ENCODE data around the gene RNF214.
A peak's percentile ranks its signal among the peaks of the same experiment; 100 is the strongest.

RNF214 gene

DNA sequence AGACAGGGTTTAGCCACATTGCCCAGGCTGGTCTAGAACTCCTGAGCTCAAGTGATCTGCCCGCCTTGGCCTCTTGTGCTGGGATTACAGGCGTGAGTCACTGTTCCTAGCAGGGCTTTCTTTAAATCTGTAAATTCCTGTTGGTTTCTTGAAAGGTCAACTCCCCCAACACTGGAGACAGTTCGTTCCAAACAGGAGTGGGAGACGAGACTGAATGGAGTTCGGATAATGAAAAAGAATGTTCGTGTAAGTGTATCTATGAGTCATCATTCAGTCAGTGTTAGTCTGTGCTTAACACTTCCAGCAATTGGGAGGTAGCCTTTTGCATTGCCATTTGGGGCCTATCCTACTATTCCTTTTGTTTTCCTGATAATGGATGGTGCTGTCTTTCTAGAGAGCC lies 48.7 kb downstream of the RNF214 start:
- DNase-seq, result peak in 2 of 51 donors; percentile 43 to 55

DNA sequence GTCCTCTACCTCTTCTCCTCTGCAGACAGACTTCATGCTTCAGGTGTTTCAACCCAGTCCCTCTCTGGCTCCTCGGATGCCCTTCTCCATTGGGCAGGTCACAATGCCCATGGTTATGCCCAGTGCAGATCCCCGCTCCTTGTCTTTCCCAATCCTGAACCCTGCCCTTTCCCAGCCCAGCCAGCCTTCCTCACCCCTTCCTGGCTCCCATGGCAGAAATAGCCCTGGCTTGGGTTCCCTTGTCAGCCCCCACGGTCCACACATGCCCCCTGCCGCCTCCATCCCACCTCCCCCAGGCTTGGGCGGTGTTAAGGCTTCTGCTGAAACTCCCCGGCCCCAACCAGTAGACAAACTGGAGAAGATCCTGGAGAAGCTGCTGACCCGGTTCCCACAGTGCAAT lies 49.4 kb downstream of the RNF214 start:
- DNase-seq, result no peak

DNA sequence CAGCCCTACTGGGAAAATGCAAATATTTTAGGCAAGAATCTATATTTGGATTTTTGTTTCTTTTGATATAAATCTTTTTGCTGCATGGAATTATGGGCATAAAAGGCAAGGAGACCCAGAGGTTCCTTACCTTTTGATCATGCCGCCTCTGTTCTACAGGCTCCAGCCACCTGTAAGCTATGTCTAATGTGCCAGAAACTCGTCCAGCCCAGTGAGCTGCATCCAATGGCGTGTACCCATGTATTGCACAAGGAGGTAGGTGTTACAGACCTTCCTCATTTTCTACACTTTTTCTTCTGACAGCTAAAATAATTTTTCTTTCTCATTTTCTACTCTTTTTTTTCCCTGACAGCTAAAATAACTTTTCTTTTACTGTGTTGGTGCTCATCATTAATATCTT lies 50.5 kb downstream of the RNF214 start:
- DNase-seq, result no peak

DNA sequence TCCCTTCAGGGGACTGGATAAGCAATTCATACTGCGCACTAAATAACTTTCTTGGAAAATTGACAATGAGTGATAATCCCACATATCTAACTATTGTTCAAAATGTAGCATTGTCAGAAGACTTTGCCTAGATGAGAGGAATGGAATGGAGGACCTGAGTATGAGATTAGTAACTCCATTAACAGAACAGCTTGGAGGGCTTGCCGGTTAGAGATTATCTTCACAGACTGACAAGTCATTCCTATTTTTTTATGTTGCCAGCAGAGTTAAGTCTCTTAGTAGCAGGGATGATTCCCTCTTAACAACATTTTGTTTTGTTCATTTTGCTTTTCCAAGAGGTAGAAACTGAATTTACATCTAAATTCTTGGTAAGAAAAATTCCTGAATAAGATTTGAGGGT lies 51.6 kb downstream of the RNF214 start:
- no peak for DNase-seq

DNA sequence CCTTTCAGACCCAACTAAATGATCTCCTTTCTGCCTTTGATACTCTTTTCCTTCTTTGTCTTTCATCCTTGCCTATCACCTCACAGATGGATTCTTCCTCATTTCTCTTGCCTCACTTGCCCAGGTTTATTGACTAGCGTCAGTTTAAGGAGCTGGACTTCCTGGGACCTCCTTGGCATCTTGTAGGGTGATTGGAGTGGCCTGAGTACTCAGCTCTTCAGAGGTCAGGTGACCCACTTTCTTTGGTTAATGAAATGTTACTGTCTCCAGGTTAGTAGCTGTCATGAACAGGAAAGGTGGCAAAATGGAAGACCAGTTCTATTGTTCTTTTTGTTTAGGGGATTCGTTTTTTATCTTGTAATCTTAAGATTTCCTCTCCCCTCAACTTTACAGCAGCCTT lies 54.1 kb downstream of the RNF214 start:
- no peak for DNase-seq

DNA sequence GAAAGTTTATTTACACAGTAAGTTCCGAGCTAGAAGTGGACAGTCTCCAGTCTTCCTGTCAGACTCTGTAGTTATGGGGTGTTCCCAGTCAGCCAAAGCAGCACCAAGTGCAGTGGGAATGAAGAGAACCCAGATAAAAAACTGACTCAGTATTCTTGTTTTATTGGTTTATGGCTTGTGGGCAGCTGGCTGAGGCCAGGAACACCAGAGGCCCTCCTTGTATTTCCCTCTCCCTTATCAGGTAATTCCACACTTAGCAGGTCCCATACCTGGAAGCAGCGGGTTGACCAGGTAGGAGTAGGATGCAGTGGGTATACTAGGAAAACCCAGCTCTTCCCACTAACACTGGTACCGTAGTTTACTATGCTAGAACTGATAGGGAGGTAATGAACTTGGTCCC lies 55.2 kb downstream of the RNF214 start:
- DNase-seq, result no peak

DNA sequence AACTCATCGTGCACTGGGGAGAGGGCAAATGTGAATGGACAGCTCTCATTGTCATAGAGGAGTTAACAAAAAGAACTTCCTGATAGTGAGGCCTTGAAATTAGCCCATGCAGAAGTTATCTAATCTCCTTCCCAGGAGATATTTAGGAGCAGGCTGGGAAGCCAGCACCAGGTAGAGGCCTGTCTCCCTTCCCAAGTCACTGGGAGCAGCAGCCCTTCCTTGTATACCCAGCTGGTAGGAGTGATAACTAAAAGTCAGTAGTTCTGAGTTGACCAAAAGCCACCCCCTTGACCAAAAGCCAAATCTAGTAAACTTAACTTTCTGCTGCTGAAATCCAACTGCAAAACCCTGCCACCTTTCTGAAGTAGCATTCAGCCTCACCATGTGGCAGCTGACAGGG lies 57.3 kb downstream of the RNF214 start:
- DNase-seq, result no peak

DNA sequence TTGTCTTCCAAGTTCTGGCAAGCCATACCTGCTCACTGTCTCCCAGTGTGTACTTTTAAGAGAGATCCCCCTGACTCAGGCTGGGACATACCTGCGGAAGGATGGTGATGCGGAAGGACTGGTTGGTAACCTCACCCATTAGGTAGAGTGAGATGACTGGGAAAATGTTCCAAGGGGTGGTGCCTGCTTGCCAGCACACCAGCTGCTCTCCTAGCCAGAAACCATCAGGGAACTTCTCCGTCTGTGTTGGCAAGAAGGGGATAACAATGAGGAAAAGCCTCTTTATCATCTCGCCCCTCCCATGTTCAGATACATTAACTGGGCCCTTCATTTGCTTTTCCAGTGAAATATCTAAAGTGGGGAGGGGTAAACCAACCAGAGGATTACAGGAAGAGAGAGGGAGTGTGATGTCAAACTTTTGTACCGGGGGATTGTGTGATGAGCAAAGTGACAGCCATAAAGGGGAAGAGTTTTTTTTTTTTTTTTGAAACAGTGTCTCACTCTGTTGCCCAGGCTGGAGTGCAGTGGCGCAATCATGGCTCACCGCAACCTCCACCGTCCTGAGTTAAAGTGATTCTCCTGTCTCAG lies 58.4 kb downstream of the RNF214 start, which contains the start of gene BACE1-AS:
Gene BACE1-AS (plus strand): TSS at position 538 of the 588 bp plus-strand sequence.
- no peak for DNase-seq

DNA sequence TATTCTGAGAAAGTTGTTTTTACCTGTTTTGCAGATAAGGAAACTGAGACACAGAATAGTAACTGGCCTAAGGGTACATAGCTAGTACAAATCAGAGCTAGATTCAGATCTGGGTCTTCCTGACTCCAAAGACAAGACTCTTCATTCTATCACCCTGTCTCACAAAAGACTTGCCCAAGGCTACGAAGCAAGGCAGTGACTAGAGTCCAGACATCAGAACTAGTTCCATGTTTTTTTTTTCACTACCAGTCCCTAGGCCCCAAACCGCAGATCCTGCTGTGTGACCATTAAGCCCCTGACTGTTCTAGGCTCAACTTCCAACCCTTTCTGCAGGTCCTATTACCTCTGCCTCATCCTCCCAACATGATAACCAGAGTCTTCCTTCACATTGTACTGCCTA lies 60.1 kb downstream of the RNF214 start:
- DNase-seq, result no peak

DNA sequence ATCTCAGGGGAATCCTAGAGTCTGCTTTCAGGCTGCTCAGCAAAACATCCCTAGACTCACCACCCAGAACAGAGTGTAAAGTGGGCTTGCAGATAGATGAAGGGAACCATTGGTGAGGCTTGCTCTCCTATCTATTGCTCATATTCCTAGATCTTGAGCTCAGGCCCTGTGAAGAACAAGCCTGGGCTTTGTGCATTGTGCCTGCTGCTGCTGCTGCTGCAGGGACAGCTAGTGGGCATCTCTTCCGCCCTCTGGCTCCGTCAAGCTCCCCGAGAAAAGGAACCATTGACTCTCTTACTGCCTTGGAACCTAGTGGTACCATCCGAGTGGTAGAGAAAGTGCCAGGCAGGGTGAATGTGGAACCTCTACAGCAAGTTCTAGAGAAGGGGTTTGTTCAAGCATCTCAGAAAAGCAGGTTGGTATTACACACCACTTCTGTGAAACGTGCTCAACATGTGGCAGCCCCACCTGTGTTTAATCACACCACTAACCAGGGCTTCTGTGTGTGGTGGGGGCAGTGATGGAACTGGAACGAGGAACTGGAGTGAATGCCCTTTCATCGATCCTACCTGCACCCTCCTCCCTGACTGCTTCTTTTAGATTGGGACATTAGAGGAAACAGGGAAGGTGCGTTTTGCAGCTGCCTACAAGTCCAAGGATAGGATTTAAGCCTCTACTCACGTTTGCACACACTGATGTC lies 63.1 kb downstream of the RNF214 start:
- DNase-seq, result peak in 35 of 51 donors; percentile 18 to 87 (median 63)

DNA sequence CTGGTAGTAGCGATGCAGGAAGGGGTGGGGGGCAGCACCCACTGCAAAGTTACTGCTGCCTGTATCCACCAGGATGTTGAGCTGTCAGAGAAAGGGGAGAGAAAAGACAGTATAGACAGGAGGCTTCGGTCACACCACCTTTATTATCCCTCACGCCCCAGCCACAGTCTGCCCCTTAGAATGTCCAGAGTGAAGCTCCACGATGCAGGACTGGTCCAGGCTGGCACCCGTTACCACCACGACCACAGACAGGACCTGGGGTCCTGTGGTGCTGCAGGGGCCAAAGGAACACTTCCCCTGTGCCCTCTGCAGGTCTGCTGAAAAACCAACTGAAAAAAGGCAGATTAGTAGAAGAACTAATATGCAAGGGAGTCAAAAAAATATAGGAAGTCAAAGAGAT lies 64.4 kb downstream of the RNF214 start:
- no peak for DNase-seq

DNA sequence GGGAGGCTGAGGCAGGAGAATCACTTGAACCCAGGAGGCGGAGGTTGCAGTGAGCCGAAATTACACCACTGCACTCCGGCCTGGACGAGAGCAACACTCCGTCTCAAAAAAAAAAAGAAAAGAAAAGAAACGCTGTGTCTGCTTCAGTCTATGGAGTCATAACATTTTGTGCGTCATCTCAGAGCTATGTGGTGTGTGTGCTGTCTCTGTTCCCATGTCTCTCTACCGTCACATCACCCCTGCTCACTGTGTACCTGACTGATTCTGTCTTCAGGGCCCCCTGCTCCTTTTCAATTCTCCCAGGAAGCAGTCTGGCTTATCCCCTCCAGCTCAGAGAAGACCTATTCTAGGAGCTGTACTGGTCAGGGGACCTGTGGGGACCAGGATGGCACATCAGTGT lies 65.7 kb downstream of the RNF214 start:
- DNase-seq, result no peak

DNA sequence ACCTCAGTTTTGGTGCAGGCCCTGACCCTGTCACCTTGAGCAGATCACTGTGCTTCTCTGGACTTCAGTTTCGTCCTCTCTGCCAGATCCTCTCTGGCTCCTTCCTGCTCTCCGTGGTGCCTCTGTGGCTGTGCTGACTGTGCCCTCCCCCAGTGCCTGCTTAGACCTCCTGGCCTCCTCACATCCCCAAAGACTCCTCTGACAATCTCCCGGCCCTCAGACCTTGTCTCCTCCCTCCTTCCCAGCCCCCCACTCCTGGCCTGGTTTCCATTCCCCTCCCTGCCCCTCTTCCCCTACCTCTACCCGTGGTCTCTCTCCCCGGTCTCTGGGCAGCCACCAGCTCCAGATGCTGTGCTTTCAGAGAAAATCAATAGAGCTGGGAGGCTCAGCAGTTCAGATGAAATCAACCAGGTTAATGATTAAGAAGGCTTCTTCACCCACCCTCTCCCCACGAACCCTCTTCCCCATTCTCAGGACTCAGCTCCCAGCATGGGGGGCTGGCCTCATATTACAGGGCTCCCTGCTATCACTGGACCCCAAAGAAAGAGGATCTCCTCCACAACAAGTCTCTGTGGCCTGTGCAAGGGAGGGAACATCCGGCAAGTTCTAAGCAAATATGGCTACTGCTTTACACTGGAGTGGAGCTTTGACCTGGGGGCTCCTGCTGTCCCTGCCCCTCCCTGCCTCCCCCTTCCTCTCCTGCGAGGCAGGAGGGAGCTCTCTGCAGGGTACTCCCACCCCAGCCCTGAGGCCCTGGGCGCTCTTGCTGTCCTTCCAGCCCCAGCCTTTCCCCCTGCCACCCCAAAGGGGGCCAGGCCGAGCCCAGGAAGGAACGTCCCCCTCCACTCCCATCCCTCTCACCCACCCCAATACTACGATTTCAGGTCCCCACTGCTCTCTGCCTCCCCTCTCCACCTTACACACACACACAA lies 67.1 kb downstream of the RNF214 start:
- no peak for DNase-seq

DNA sequence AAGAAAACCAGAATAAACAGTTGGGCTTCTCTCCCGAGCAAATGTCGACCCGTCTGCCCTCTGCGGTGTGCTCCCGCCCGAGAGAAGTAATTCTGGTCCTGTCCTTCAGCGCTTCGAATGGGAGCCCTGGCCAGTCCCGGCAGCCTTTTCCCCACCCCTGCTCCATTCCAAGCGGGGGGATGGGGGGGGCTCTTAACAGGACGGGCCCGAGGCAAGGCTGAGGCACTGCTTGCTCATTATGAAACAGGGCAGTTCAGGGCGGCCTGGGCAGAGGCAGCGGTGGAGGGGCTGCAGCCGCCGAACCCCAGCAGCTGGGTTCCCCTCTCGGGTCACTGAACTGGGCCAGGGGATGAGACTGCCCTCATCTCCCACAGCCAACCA lies 67.8 kb downstream of the RNF214 start:
- peak in 27 of 51 donors; percentile 10 to 72 (median 28) for DNase-seq

DNA sequence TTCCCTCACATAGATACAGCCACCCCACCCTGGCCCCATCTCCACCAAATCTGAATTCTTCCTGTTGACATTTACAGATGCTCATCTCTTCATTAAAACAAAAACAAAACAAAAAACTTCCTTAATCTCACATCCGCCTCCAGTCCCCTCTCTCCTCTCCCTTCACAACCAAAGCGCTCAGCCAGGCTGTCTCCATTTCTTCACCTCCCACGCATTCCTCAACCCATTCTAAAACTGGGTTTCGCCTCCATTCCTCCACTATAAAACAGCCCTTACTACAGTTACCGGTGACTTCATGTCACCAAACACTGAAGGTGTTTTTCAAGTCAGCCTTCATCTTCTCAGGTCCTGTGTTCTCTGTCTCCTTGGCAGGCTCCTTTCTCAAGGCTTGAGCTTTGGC lies 68.3 kb downstream of the RNF214 start:
- no peak for DNase-seq

DNA sequence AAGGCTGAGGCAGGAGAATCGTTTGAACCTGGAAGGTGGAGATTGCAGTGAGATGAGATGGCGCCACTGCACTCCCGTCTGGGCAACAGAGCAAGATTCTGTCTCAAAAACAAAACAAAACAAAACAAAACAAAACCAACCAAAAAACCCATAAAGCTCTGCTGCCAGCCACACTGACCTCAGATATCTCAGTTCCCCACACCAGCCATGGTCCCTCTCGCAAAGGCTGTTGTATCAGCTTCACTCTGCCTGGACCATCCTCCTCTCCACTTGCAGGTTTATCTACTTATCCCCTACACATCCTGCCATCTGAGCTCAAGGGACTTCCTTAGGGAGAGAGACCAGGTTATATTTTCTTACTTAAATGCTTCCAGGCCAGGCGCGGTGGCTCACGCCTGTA lies 69.8 kb downstream of the RNF214 start:
- DNase-seq, result no peak

DNA sequence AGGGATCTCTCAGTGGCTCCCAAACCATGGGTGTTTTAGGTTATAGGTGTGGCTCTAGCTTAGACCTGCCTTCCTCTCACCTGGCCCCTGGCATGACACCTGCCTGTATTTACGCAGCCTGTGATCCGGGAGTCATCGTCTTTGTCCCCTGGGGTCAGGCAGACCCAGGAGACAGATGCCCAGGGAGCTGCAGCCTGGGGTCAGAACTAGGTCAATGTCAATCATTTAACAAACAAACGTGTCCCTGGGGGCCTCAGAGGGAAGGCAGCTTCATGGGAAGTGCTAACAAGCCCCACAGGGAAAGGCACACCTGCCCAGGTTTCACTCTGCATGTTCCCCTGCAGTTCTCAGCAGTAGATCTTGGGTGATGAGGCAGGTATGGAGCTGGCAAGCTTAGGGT lies 70.6 kb downstream of the RNF214 start:
- no peak for DNase-seq

DNA sequence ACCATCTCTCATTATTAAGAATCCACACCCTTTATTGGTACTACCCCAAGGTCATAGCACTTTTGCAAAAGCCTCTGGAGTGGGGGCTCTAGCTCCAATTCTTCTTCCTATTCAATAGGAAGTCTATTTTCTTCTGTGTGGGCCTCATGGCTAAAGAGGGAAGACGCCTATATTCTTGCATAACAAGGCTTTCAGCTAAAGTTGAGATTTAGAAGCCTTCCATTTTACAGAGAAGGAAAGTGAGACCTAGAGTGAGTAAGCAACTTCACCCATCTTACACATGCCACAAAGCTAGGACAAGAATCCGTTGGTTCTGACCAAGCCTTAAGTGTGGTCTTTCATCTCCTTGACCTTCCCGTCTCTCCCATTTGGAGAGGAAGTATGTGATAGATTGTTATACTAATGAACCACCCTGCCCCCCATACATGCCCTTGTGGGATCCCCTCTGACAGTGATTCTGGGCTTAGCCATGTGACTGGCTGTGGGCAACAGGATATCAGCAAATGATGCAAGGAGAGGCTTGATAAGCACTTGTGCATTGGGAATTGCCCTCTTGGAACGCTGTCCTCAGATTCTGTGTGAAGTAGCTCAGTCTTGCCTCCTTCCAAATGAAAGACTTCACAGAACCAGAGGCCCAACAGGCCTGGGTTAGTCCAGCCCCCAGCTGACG lies 71.3 kb downstream of the RNF214 start:
- DNase-seq, result no peak

DNA sequence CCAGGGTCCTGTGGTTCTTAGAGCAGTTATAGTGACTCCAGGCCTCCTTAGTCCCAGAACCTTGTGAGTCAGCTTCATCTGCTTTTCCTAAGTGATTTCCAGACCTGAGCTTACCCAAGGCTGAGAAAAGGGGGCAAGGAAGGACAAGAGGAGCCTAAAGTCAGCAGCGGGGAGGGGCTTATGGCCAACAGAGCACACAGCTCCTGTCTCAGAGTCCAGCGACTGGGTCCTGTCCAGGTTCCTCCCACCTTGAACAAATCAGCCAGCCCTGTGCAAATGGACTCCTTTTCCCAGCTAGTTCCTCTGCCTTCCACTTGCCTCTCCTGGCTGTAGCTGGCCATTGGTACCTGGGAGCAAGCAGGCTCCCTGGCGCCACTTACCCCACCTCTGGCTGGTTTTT lies 72.7 kb downstream of the RNF214 start:
- DNase-seq, result no peak

DNA sequence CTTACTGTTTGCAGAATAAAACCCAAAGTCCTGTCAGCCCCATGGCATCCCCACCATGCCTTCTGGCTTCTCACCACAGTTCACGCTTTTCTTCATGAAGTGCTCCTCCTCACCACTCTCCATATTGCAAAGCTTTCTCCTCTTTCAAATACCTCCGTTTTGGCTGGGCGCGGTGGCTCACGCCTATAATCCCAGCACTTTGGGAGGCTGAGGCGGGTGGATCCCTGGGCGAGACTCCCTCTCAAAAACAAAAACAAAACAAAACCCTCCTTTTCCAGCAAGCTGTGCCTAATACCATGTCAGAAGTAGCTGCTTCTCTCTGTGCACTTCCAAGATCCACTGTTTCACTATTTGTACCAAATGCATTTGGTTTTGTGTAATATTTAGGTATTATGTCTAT lies 76.8 kb downstream of the RNF214 start:
- DNase-seq, result no peak

DNA sequence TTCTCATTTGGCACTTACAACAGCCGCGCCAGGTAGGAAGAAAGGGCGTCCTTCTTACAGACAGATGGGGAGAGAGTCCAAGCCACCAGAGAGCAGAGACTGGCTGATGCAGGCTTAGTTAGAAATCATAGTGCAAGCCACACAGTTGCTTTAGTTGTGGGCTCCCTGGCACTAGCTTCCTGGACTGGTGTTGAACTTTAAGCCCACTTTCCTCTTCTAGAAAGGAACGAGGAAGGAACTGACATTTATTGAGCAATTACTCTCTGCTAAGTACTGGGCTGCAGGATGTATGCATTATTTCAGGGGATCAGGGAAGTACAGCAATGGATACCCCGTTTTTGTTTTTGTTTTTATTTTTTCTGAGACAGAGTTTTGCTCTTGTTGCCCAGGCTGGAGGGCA lies 80.6 kb downstream of the RNF214 start:
- DNase-seq, result no peak
